DMS 273 (cell line): ENCODE data around the gene SPOCK1.
A peak's percentile ranks its signal among the peaks of the same experiment; 100 is the strongest.
"Not testable (repeated sequence)": the region's sequence is repeated elsewhere in the genome, so short reads cannot be mapped to it uniquely, and the experiment has no call there.

Experiments used
- DNase-seq: peaks from one replicate; lab custom pipeline; 2025; ENCODE audit not compliant: unreplicated experiment; lab: John Stamatoyannopoulos, UW

The SPOCK1 gene

GRCh38 chr5:137399911-137400310, 99.2 kb downstream of the SPOCK1 start:
- DNase-seq, result no peak

DNA sequence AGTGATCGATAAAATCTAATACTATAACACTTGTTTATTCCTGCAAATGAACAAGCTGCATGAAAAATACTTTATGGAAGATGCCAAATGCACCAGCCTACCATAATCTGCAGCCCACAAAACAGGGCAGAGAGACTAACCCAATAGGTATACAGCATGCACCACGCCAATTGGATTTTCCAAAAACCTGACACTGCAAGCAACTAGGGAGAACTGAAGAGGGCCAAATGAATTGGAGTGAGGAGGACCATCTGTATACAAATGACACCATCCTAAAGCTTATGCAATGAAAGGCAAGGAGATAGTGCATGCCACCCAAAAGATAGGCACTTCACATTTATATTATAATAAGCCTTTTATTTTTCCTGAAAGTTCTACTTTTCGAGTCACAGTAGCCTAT, 100.4 kb downstream of the SPOCK1 start:
- DNase-seq, result no peak

DNA sequence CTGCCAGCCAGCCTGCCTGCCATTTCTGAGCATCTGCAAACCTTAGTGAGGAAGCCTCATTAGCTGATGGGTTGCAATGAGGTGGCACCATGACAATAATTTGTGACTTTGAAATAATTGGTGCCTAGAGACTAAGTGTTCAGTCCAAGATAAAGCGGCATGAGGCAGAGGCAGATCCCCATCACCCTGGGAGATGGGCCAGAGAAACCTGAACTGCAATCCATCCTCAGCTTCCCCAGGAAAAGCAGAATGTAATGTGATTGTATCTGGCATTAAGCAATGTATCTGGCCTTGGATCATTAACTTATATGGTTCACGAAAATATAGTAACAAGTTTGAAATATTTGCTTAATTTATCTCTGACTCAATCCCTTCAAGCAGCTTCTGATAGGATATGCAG, 101.0 kb downstream of the SPOCK1 start:
- no peak for DNase-seq

- DNase-seq, result peak; percentile 69
These were observed 103.9 kb downstream of the SPOCK1 start for GRCh38 chr5:137395011-137395755.

- no peak for DNase-seq
These were observed 104.7 kb downstream of the SPOCK1 start for GRCh38 chr5:137394380-137394779.

- DNase-seq, result no peak
These were observed 105.7 kb downstream of the SPOCK1 start for GRCh38 chr5:137393196-137393993.

GRCh38 chr5:137392261-137392660, 106.9 kb downstream of the SPOCK1 start:
- DNase-seq, result no peak

GRCh38 chr5:137391044-137391443, 108.1 kb downstream of the SPOCK1 start:
- not testable (repeated sequence) for DNase-seq

- DNase-seq, result no peak
These were observed 110.1 kb downstream of the SPOCK1 start for GRCh38 chr5:137389042-137389441.

GRCh38 chr5:137385064-137385463, 114.1 kb downstream of the SPOCK1 start:
- DNase-seq, result no peak

DNA sequence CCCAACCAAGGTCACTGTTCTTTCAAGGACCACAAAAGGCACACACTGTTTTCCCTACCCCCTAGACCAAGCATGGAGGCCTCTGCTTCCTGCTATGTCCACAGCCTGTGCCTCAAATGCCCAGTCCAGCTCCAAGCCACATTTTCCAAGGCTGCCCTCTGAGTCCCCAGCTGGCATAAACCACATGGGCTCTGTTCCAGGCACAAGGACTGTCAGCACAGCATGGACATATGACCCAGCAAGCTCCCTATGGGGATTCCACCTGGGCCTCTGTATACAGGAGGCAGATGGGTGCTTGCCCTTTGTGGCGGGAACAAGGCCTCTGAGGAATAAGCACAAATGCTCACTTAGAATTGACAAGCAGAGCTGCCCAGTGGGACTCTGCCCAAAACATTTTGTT, 115.2 kb downstream of the SPOCK1 start:
- DNase-seq, result no peak

DNA sequence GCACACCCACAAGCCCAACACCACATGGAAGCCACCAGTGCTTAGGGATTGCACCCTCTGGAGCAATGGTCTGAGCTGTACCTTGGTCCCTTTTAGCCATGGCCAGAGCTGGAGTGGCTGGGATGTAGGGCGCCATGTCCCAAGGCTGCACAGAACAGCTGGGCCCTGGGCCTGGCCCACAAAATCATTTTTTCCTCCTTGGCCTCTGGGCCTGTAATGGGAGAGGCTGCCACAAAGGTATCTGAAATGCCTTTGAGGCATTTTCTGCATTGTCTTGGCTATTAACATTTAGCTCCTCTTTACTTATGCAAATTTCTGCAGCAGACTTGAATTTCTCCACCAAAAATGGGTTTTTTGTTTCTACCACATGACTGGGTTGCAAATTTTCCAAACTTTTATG, 117.6 kb downstream of the SPOCK1 start:
- DNase-seq, result no peak

GRCh38 chr5:137379555-137380286, 119.4 kb downstream of the SPOCK1 start:
- DNase-seq, result no peak

DNA sequence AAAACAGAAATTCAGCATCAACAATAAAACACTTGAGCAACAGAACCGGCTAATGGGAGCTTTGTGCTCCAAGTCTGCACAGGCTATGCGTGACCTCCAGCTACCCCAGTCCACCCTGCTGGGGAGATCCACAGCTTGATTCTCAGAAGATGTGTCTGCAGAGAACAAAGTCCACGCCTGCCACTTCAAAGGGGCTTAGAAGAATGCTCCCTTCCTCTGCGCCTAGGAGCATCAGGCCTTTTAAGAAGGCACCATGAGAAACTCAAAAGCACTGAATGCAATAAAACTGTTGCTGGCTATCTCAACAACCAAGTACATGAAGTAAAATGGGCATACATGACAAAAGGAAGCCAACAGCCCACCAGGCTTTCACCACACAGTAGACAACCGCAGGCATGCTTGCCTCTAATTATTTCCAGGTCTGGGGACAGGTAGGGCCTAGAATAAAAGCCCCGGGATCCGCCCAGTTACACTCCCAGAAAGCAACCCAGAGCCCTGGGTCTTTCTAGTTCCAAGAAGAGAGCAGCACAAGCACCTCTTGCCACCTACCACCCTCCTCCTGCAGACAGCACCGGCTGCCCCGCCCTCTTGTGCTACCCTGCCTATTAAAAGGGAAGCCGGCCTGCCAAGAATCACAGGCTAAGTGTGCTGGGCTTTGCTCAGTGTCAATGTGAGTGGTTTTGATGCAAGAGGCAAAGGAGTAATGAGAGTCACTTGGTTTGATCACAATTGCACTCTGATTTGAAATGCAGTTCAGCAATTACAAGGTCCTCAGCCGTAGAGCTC, 123.2 kb downstream of the SPOCK1 start:
- no peak for DNase-seq

GRCh38 chr5:137374110-137374714, 124.9 kb downstream of the SPOCK1 start:
- peak; percentile 39 for DNase-seq

GRCh38 chr5:137372773-137373160, 126.4 kb downstream of the SPOCK1 start:
- DNase-seq, result no peak

DNA sequence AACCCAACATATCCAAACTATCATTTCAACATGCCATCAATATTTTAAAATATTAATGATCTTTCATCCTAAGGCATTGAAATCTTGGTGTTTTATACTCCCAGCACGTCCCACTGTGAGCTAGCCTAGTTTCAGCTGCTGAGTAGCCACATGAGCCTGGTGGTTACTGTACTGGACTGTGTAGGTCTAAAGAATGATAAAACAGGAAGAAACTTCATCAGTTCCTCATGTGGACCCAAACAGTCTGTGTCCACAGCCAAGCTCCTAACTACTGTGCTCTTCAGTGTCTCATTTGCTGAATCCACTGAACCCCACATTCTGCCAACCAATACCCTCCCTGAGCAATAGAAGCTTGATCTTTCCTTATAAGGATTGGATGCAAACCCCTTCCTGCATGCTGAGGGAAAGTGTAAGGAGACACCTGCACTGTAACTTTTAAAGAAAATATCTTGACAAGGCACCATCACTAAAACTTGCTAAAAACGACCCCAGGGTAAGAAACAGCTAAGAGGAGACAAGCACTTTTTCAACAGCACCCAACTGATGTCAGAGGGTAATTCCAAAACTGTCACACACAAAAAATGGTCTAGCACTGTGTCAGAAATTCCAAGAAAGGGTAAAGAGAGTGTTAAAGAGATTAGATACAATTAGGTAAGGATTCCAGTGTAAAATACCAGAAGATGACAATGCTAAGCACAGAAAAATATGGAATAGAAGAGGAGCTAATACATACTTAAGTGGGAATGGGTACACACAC, 126.9 kb downstream of the SPOCK1 start:
- no peak for DNase-seq

GRCh38 chr5:137370096-137371071, 128.7 kb downstream of the SPOCK1 start:
- no peak for DNase-seq

DNA sequence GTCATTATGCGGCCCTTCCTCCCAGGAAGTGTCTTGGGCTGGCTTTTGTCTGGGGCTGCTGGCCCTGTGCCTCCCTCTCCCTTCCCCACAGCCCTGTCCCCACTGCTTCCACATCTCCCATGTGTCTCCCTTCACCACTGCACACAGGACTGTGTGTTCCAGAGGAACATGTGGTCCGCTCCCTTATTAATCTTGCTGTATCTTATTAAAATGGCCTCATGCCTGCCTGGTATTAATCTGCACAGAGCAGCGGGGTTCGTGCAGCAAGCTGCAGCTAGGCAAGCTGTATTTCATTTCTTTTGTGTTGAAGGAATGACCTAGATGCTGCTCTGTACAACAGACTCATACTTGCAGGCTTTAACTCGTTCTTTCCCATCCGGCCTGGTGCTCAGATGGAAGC, 130.5 kb downstream of the SPOCK1 start:
- no peak for DNase-seq
